SK-N-MC (cell line): Measurements from ENCODE around the gene SLC5A11.

Experiments used
- EZH2 ChIP-seq: fragments of 200-600 bp; sonication (generic); IDR thresholded peaks from one replicate; pipeline ENCODE4 v1.6.1; 2017; ENCODE audit warnings: antibody characterized with exemption
- POLR2AphosphoS5 ChIP-seq: IDR thresholded peaks from 2 replicates; pipeline ENCODE4 v1.6.1; 2012; ENCODE audit warnings: mild to moderate bottlenecking, low read depth, low read length, borderline replicate concordance

DNA sequence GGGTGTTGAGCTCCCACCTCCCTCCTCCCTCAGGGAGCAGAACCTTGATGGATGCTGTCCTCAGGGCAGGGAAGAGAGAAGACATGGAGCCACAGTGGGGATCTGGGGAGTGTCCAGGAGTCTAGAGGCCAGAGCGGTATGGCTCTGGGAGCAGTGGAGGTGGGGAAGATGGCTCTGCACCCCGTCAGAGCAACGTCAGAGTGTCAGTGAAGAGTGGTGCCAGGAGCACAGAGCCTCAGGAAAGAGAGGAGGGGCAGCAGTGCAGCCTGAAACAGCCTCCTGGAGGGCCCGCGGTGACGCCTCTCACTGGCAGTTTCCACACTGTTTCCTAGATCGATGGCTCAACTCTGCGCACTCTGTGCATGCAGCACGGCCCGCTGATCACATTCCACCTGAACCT, 23.2 kb upstream of the SLC5A11 start:
- TF ChIP-seq POLR2AphosphoS5, result no peak
- TF ChIP-seq EZH2, result no peak
